ENCODE data around the gene NOX4.
"Not testable (repeated sequence)": the region's sequence is repeated elsewhere in the genome, so short reads cannot be mapped to it uniquely, and the experiment has no call there.

Gene NOX4

GRCh38 chr11:89338073-89338472 is 153.1 kb downstream of the NOX4 start:
- H3K9ac ChIP-seq (ENCODE audit: low read depth, low read length); H3K4me2 ChIP-seq (ENCODE audit: low read length); H3K4me1 ChIP-seq (ENCODE audit: control insufficient read depth, insufficient read depth, low read length); H3K4me3 ChIP-seq (ENCODE audit: low read length); H3K36me3 ChIP-seq (ENCODE audit: insufficient read depth, low read length); H3K27me3 ChIP-seq (ENCODE audit: control insufficient read depth, insufficient read depth, low read length); H3K9me3 ChIP-seq (replicated peaks; ENCODE audit: low read length): not testable (repeated sequence)

DNA sequence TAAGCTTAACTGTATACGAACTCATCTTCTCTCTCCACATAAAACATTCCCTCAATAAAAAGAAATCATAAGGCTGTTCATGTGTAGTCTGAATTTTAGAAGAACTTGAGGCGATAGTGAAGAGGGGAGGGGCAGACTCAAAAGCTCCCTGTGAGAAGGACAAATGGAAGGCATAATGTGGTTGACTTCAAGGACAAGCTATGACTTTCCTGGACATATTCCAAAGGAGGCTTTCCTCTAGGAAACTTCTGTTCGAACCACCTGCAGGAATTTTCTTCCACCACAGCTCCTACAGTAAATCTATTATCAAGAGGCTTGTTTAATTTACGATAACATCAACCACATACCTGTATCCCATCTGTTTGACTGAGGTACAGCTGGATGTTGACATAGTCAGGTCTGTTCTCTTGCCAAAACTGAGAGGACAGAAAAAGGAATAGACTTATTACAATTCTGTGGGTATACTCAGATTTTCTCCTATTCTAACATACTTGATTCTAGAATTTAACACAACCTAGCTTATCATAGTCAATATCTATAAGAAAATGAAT is 154.0 kb downstream of the NOX4 start:
- H3K9me3 ChIP-seq (replicated peaks; ENCODE audit: low read length); H3K27me3 ChIP-seq (ENCODE audit: control insufficient read depth, insufficient read depth, low read length); H3K4me3 ChIP-seq (ENCODE audit: low read length); H3K36me3 ChIP-seq (ENCODE audit: insufficient read depth, low read length); H3K4me1 ChIP-seq (ENCODE audit: control insufficient read depth, insufficient read depth, low read length); H3K9ac ChIP-seq (ENCODE audit: low read depth, low read length); H3K4me2 ChIP-seq (ENCODE audit: low read length): not testable (repeated sequence)

GRCh38 chr11:89333704-89334103 is 157.5 kb downstream of the NOX4 start:
- not testable (repeated sequence) for H3K27me3 ChIP-seq (ENCODE audit: control insufficient read depth, insufficient read depth, low read length); H3K4me3 ChIP-seq (ENCODE audit: low read length); H3K4me1 ChIP-seq (ENCODE audit: control insufficient read depth, insufficient read depth, low read length); H3K4me2 ChIP-seq (ENCODE audit: low read length); H3K9ac ChIP-seq (ENCODE audit: low read depth, low read length); H3K36me3 ChIP-seq (ENCODE audit: insufficient read depth, low read length); H3K9me3 ChIP-seq (replicated peaks; ENCODE audit: low read length)

DNA sequence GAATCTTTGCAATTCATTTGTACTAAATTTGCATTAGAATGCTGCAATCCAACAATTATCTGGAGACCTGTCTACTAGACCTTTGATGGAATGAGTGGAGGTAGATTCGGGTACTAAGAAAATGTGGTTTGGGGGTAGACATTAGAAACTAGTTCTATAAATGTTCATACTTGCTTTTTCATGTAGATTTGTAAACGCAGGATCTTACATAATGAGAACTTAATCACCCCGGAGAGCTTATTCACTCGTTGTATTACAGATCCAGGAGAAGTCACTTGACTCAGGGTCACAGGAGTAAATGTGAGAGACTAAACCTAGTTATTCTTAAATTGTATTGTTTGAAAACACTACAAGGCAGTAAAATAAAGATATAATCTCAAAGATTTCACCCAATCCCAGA is 159.2 kb downstream of the NOX4 start:
- H3K9ac ChIP-seq (ENCODE audit: low read depth, low read length); H3K27me3 ChIP-seq (ENCODE audit: control insufficient read depth, insufficient read depth, low read length); H3K36me3 ChIP-seq (ENCODE audit: insufficient read depth, low read length); H3K4me3 ChIP-seq (ENCODE audit: low read length); H3K9me3 ChIP-seq (replicated peaks; ENCODE audit: low read length); H3K4me1 ChIP-seq (ENCODE audit: control insufficient read depth, insufficient read depth, low read length); H3K4me2 ChIP-seq (ENCODE audit: low read length): not testable (repeated sequence)

GRCh38 chr11:89327885-89328284 is 163.3 kb downstream of the NOX4 start:
- no peaks in the 10 kb centered on the region for H3K9me3 ChIP-seq (replicated peaks; ENCODE audit: low read length)
- H3K36me3 ChIP-seq (ENCODE audit: insufficient read depth, low read length) = no peaks in the 10 kb centered on the region
- H3K4me3 ChIP-seq (ENCODE audit: low read length) = no peak overlapping the region
- H3K9ac ChIP-seq (ENCODE audit: low read depth, low read length) = no peak overlapping the region
- no peaks in the 10 kb centered on the region for H3K27me3 ChIP-seq (ENCODE audit: control insufficient read depth, insufficient read depth, low read length)
- no peak overlapping the region for H3K4me2 ChIP-seq (ENCODE audit: low read length)
- no peaks in the 10 kb centered on the region for H3K4me1 ChIP-seq (ENCODE audit: control insufficient read depth, insufficient read depth, low read length)

GRCh38 chr11:89321401-89321800 is 169.8 kb downstream of the NOX4 start:
- Histone ChIP-seq H3K4me1 (ENCODE audit: control insufficient read depth, insufficient read depth, low read length) (no peaks in the 10 kb centered on the region), H3K4me3 (ENCODE audit: low read length) (no peak overlapping the region), H3K36me3 (ENCODE audit: insufficient read depth, low read length) (no peaks in the 10 kb centered on the region), H3K9ac (ENCODE audit: low read depth, low read length) (no peak overlapping the region), H3K27me3 (ENCODE audit: control insufficient read depth, insufficient read depth, low read length) (no peaks in the 10 kb centered on the region), H3K4me2 (ENCODE audit: low read length) (no peak overlapping the region), H3K9me3 (replicated peaks; ENCODE audit: low read length) (no peaks in the 10 kb centered on the region)

DNA sequence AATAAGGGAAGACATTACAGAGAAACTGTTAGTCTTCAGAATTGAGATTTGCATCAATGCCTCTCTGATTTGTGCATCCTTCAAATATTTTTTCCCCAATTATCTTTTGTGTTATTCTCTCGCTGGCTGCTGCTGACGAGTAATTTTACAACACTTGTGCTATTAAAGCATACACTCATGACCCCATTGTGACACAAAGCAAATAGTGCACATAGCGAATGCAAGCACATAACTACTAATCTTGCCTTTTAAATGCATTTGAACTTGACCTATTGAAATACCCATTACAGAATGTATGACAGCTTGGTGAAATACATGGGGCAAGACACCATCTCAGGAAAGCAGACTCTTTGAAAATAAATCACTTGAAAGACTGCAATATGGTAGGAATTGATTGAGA is 180.6 kb downstream of the NOX4 start:
- not testable (repeated sequence) for H3K9me3 ChIP-seq (replicated peaks; ENCODE audit: low read length); H3K9ac ChIP-seq (ENCODE audit: low read depth, low read length); H3K27me3 ChIP-seq (ENCODE audit: control insufficient read depth, insufficient read depth, low read length); H3K4me1 ChIP-seq (ENCODE audit: control insufficient read depth, insufficient read depth, low read length); H3K36me3 ChIP-seq (ENCODE audit: insufficient read depth, low read length); H3K4me3 ChIP-seq (ENCODE audit: low read length); H3K4me2 ChIP-seq (ENCODE audit: low read length)

- not testable (repeated sequence) for H3K4me1 ChIP-seq (ENCODE audit: control insufficient read depth, insufficient read depth, low read length); H3K9ac ChIP-seq (ENCODE audit: low read depth, low read length); H3K36me3 ChIP-seq (ENCODE audit: insufficient read depth, low read length); H3K4me3 ChIP-seq (ENCODE audit: low read length); H3K9me3 ChIP-seq (replicated peaks; ENCODE audit: low read length); H3K4me2 ChIP-seq (ENCODE audit: low read length); H3K27me3 ChIP-seq (ENCODE audit: control insufficient read depth, insufficient read depth, low read length)
Measured at GRCh38 chr11:89309321-89309985, 181.7 kb downstream of the NOX4 start.

DNA sequence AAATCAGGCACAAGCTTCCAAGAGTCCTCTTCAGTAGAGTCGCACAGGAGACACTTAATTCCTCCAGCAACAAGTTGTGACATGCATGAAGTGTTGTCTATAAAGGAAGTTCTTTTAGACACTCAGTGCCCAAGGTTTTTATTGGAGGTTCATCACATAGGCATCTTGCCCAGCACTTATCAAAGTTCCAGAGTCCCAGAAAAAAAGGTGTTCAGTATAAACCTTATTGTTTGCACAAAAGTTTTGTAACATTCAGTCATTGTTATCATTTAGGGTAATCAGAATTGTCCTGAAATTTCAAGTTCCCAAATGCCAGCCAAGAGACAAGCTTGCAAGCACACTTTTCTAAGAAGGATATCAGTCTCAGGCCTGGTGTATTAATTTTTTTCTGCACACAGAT is 182.9 kb downstream of the NOX4 start:
- H3K27me3 ChIP-seq (ENCODE audit: control insufficient read depth, insufficient read depth, low read length); H3K4me3 ChIP-seq (ENCODE audit: low read length); H3K4me2 ChIP-seq (ENCODE audit: low read length); H3K36me3 ChIP-seq (ENCODE audit: insufficient read depth, low read length); H3K9me3 ChIP-seq (replicated peaks; ENCODE audit: low read length); H3K4me1 ChIP-seq (ENCODE audit: control insufficient read depth, insufficient read depth, low read length); H3K9ac ChIP-seq (ENCODE audit: low read depth, low read length): not testable (repeated sequence)

DNA sequence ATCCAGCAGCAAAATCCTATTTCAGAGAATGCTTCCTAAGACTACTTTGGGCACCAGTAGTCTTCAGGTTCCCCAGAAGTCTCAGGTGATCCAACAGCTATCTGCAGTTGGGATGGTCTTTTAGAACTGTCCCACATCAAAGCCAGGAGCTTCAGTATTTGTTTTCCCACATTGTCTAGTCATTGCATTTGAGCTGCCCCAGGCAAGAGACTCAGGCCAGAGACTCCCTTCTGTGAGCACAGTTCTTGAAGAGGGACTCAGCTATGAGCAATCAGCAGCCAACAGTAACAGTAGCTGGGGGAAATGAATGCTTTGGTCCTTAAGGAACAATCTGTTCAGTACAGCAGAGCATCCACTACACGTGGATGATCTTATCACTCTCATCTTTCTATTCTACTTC is 188.1 kb downstream of the NOX4 start:
- H3K9ac ChIP-seq (ENCODE audit: low read depth, low read length); H3K36me3 ChIP-seq (ENCODE audit: insufficient read depth, low read length); H3K4me2 ChIP-seq (ENCODE audit: low read length); H3K9me3 ChIP-seq (replicated peaks; ENCODE audit: low read length); H3K4me3 ChIP-seq (ENCODE audit: low read length); H3K27me3 ChIP-seq (ENCODE audit: control insufficient read depth, insufficient read depth, low read length); H3K4me1 ChIP-seq (ENCODE audit: control insufficient read depth, insufficient read depth, low read length): not testable (repeated sequence)

DNA sequence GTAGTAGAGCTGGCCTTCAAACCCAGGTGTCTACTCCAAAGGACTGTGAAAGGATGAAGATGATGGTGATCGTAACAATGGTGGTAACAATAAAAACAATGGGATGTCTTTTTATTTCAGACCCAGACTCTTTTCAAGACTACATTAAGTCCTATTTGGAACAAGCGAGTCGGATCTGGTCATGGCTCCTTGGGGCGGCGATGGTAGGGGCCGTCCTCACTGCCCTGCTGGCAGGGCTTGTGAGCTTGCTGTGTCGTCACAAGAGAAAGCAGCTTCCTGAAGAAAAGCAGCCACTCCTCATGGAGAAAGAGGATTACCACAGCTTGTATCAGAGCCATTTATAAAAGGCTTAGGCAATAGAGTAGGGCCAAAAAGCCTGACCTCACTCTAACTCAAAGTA is 196.2 kb downstream of the NOX4 start:
- not testable (repeated sequence) for H3K4me3 ChIP-seq (ENCODE audit: low read length); H3K4me1 ChIP-seq (ENCODE audit: control insufficient read depth, insufficient read depth, low read length); H3K4me2 ChIP-seq (ENCODE audit: low read length); H3K9me3 ChIP-seq (replicated peaks; ENCODE audit: low read length); H3K27me3 ChIP-seq (ENCODE audit: control insufficient read depth, insufficient read depth, low read length); H3K9ac ChIP-seq (ENCODE audit: low read depth, low read length); H3K36me3 ChIP-seq (ENCODE audit: insufficient read depth, low read length)

- peak overlapping the region; percentile 55 for H3K4me3 ChIP-seq (ENCODE audit: low read length)
- peak overlapping the region; percentile 56 for H3K9ac ChIP-seq (ENCODE audit: low read depth, low read length)
- no peaks in the 10 kb centered on the region for H3K27me3 ChIP-seq (ENCODE audit: control insufficient read depth, insufficient read depth, low read length)
- H3K36me3 ChIP-seq (ENCODE audit: insufficient read depth, low read length) = no peaks in the 10 kb centered on the region
- no peaks in the 10 kb centered on the region for H3K4me1 ChIP-seq (ENCODE audit: control insufficient read depth, insufficient read depth, low read length)
- H3K9me3 ChIP-seq (replicated peaks; ENCODE audit: low read length) = no peaks in the 10 kb centered on the region
- peak overlapping the region; percentile 73 for H3K4me2 ChIP-seq (ENCODE audit: low read length)
Measured at GRCh38 chr11:89293965-89294679, 197.1 kb downstream of the NOX4 start.
